Measurements from ENCODE around the gene KRT85.
"Not testable (repeated sequence)": the region's sequence is repeated elsewhere in the genome, so short reads cannot be mapped to it uniquely, and the experiment has no call there.

Gene KRT85

DNA sequence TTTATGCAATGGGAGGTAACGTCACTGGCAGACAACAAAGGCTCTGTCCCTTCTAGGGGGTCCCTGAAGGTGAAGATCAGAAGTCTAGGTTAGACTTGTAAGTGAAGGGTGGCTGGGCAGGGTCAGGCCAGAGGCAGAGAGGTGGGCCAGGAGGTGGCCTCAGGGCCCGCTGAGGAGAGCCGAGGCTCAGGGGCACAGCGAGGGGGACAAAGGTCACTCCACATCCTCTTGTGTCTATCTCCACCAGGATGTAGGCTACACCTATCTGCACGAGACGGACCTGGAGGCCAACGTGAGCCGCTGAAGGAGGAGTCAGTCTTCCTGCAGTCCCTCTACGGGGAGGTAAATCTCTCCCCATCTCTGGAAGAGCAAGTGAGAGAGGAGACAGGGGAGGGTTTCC lies 20.3 kb downstream of the KRT85 start:
- DNase-seq = no peak

DNA sequence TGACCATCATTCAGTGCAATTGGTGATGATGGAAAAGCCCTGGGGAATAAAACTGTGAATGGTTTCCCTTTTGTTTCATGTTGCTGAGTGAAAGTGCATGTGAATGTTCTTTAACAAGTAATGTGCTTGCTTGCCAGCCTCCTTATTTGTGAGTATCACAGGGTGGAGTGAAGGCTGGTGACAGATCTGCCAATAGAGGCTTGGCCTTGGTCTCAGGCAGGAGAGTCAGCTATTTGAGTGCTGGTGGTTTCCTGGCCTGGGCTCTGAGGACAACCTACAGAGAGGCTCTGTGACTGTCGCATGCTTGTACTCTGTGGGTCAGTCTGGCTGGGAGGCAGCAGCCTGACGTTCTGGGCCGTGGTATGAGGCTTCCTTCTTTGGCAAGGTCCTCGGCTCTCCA lies 20.7 kb downstream of the KRT85 start:
- DNase-seq = no peak

DNA sequence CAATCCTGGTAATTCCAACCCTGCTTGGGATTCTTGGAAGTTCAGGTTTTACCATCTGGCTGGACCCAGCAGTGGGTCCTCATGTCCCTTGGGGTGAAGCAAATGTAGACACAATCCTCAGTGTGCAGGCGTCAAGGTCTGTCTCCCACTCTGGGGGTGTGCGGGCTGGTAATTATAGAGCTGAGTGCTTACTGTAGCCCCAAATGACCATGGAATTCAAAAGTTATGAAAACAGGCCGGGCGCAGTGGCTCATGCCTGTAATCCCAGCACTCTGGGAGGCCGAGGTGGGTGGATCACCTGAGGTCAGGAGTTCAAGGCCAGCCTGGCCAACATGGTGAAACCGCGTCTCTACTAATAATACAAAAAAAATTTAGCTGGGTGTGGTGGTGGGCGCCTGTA lies 22.2 kb downstream of the KRT85 start:
- not testable (repeated sequence) for DNase-seq

DNA sequence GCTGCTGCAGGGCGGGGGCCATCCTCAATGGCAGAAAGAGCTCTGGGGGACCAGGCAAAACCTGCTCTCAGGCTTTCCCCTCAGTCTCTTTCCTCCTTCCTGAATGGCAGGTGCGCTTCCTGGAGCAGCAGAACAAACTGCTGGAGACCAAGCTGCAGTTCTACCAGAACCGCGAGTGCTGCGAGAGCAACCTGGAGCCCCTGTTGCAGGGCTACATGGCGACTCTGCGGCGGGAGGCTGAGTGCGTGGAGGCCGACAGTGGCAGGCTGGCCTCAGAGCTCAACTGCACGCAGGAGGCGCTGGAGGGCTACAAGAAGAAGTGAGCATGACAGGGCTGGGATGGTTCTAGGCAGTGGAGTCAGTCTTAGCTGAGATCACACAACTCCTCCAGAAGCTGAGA lies 23.2 kb downstream of the KRT85 start:
- no peak for DNase-seq

DNA sequence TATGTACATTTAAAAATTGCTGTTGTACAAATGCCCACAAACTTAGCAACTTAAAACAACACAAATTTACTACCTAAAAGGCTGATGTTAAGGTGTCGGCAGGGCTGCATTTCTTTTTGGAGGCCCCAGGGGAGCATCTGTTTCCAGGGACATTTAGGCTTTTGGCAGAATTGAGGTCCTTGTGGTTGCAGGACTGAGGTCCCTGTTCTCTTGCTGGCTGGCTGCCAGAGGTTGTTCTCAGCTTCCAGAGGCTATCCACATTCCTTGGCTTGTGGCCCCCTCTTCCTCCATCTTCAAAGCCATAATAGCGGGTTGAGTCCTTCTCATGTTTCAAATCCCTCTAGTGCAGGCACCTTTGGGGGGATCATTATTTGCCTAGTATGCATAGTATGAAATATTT lies 23.7 kb downstream of the KRT85 start:
- DNase-seq = no peak

DNA sequence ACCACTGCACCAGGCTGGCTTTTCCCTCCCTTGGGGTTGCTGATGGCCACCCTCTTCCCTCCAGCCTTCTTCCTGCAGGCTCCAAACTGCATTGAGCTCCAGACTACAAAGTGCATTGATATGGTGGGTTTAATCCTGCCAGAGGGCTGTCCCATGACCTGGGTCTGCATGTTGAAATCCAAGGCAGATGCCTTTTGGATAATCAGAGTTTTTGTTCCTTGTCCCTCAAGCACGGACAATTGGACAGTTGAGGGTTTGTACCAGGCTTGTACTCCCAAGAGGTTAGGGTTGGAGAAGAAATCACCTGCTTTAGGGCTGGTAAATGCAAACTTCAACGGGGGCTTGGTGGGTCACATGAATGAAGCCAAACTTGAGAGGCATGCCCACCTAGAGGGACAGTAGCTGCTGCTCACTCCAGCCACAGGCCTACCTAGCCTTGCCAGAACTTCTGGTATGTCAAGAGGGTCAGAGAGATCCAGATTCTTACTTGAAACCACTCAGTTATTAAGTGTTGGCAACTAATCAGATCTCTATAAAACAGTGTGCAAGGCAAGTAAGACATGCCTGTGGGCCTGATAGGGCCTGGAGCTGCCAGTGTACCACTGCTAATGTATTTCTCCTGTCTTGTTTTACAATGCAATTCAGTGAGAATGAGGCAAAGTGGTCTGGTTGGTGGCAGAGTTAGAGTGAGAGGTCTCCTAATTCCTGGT lies 24.3 kb downstream of the KRT85 start:
- no peak for DNase-seq

DNA sequence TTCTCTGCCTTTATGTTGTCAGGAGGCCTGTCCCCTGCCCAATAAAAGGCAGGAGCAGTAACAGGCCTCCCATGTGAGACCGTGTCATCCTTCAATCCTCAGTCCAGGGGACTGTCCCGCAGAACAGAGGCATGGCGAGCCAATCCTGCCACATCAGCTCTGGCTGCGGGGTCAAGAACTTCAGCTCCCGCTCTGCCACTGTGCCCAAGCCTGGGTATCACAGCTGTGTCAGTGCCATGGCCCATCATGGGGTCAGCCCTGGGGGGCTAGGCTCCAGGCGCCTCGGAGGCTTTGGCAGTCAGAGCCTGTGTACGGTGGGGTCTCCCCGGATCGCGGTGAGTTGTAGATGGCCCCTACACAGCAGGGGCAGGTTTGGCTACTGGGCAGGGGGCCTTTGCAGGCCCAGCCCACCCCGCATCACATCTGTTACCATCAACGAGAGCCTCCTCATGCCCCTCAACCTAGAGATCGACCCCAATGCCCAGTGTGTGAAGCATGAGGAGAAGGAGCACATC lies 26.2 kb downstream of the KRT85 start:
- DNase-seq = no peak

DNA sequence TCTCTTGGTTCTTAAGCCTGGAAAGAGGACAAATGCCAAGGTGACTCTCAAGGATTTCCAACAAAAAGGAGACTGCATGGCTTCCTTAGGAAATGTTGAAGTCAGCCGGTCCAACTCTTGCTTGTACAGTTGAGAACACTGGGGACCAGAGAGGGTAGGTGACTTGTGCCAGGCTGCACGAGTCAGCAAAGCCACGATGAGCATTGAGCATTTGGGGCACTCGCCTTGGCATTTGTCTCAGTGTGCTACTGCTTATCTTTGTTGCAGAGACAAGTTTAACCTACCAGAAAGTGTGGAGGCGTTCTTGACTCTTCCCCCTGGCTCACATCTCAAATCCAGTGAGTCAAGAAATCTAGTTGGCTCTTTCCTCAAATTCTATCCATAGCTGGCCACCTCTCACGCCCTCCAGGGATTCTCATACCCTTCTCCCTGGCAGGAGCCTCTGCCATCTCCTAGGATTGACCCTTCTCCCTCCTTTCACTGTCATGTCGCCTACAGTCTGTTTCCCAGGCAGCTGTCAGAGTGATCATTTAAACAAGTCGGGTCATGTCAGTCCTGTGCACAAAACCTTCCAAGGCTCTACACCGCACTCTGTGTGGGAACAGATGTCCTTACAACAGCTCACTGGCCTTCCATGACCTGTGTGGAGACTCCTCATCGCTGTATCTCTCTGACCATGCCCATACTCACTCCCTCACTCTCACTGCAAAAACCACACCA lies 28.9 kb downstream of the KRT85 start:
- DNase-seq = no peak

DNA sequence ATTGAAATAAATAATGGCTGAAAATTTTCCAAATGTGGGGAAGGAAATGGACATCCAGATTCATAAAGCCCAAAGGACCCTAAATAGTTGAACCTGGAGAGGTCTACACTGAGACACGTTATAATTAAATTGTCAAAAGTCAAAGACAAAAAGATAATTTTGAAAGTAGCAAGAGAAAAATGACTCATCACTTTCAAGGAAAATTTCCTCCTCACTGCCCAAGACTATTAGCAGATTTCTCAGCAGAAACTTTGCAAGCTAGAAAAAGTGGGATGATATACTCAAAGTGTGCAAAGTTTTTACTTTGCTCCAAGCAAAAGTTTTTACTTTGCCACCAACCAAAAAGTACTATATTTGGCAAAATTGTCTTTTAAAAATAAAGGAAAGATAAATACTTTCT lies 30.2 kb downstream of the KRT85 start:
- no peak for DNase-seq

DNA sequence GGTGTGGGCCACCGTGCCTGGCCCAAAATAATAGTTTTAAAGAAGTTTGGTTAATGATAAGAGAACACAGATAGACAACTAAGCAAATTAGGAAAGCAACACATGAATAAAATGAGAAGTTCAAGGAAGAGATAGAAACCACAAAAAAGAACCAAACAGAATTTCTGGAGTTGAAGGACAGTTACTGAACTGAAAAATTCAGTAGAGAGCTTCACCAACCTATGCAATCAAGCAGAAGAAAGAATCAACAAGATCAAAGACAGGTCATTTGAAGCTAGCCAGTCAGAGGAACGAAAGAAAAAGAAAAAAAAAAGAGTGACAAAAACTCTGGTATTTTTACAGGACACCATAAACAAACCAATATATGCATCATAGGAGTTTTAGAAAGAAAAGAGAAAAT lies 30.6 kb downstream of the KRT85 start:
- no peak for DNase-seq

DNA sequence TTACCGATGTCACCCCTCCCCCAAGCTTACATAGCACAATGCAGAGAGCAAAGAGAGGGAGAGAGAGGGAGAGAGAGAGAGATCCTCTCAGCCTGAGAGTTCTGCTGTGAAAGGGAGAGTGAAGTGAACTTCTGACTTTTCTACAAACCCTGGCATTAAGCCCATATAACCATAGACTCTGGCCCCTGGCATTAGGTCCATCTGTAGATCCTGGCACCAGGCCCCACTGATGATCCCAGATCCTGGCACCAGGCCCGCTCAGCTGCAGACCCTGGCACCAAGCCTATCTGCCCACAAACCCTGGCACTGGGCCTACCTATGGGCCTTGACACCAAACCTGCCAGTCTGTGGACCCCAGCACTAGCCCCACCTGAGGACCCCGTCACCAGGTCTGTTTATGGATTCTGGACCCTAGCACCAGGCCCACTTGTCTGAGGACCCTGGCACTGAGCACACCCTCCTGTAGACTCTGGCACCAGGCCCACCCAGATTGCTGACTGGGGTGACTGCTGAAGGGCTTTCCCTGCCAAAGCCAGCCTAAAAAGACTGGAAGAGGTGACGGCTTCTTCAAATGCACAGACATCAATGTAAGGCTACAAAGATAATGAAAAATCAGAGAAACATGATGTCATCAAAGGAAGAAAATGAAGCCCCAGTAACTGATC lies 31.6 kb downstream of the KRT85 start:
- DNase-seq = no peak

DNA sequence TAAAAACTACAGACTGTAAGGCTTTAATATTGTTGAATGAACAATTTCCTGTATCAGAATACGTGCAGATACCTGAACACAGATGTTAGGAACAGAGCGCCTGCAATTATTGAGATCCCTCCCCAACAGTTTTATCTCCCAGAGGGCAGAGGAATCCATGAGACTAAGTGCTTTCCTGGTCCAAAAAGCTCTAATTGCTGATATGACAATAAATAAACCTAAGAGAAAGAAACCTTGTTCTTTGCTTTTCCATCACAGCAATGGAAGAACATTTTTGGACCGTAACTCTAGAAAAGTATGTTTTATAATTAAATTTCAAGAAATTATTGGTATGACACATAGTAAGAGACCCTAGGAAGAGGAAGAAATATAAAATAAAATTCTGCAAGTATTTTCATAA lies 33.1 kb downstream of the KRT85 start:
- DNase-seq = no peak

DNA sequence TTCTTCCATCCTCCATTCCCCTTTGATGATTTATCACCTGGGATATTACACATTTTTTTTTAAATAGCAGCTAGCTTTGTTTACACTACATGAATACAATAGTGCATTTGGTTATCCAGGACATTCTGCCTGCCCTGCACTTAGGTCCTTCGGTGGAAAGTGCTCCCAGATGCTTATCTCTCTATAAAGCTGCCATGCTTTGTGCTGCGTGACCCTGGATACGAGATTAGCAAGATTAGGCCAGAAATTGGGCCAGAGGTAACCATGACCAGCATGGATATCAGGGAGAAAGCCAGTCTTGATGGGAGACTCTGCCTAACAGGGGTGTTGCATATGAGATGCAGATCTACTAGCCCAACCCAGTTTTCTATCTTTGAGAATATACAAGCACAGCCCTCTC lies 34.0 kb downstream of the KRT85 start:
- DNase-seq = no peak

DNA sequence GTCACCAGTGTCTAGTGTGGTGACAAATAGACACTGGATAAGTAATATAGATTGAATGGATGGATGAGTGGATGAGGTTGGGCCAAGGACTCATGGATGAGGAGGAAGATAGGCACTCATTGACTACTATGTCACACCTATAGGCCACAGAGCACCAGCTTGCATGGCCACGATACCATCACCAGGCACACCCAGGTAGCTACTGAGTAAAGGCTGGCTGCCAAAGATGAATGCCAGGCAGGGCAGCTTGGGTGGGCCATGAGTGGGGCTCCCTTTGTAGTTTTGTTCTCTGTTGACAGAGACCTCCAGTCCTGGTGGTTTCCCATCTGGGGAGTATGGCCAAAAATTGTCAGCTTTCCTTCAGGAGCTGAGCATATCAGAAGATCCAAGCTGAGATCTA lies 34.9 kb downstream of the KRT85 start:
- DNase-seq = no peak

DNA sequence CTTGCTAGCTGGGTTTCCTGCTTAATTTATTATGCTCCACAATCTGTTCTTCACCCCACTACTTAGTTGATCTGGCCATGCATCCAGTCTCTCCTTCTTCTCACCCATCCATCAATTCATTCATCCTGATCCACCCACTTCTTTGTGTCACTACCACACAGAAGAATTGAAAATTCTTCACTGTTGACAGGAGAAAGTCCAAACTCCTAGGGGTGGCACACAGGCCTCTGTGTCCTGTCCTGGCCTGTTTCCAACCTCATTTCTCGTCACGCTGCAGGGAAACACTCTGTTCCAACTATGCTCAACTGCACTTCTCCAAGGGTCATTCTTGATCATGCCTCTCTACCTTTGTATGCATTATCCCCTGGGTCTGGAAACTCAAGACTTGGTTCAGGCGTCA lies 35.4 kb downstream of the KRT85 start:
- DNase-seq = no peak

DNA sequence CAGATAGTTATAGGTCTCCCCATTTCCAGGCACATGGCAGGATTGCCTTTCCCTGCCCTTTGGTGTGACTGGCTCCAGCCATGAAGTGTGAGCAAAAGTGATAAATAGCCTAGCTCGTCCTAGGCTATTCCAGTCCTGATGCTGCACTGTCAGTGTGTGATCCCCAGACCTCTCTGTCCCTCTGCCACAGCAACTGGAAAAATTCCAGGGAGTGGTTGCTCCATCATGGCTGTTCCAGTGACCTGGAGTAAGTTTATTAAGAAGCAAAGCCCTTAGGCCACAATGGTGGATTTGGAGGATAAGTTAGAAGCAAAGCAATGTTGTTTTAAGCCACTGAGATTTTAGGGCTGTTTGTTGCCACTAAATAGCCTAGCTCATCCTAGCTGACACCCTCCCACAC lies 36.2 kb downstream of the KRT85 start:
- DNase-seq = no peak

DNA sequence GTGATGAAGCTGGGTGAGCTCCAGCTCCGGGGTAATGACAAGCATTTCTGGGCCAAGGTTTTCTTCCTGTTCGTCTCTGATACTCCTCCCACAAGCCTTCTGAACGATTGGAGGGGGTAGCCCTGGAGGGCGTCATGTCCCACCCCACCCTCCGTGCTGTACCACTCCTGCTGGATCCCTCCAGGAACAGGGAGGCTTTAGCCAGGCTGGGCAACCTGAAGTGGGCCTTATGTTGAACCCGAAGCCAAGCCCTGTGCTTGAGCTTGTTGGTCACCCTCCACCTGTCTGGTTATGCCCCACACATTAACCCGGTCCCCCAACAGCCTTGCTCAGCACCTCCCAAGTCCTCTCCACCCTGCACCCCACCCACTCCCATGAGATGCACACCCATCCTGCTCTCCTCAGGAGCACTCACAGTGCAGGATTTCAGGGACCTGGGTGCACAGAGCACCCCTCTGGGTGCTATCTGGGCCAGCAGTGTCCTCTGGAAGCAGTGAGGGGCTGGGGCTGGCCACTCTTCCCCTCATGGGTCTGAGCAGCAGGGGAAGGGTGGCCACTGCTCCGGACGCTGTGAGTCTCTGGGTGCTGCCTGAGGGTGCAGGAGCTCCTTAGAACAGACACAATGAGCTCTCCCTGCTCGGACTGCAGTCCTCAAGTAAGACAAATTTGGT lies 39.3 kb downstream of the KRT85 start:
- DNase-seq = no peak

DNA sequence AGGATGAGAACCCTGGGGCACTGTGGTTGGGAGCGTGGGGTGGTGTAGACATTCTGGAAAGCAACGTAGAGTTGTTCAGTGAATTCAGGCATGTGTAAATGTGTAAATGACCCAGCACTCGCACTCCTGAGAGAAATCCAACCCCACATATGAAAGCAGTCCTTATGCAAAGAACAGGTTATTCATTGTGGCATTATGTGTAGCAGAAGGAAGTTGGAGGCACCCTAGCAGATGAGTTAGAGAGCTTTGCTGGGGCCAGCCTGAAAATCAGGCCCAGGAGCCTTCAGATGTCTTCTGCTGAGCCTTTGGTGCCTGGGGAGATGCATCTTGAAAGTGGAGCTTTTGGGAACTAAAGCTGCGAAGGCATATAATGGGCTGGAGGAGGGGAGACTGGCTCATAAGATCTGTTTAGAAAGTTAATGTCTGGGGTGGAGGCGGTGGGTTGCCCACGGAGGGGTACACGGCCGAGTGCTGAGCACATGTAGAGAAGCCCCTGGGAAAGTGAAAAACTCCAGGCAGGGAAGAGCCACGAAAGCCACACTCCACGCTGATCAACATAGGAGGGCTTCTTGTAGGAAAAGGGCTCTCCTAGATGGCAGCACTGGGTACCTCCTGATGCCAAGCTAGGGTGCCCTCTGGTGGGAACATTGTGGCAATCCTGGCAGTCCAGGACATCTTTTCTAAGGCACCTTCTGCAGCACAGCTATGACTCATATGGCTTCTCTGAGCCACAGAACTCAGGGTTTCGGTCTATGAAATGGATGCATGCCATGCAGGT lies 40.0 kb downstream of the KRT85 start:
- peak; percentile 52 to 73 (median 66) for DNase-seq

DNA sequence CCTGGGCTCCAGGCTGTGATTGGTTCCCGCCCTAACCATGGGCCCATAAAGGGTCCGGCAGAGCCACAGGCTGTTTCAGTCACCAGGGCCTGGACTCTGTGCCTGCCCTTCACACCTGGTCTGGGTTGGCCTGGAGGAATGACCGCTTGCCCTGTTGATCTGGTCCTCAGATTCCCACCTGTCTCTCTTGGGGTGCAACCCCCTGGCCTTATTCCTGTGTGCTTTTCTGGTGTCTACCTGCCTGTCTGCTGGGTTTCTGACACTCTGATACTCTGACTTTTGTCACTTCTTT lies 43.2 kb downstream of the KRT85 start:
- no peak for DNase-seq

DNA sequence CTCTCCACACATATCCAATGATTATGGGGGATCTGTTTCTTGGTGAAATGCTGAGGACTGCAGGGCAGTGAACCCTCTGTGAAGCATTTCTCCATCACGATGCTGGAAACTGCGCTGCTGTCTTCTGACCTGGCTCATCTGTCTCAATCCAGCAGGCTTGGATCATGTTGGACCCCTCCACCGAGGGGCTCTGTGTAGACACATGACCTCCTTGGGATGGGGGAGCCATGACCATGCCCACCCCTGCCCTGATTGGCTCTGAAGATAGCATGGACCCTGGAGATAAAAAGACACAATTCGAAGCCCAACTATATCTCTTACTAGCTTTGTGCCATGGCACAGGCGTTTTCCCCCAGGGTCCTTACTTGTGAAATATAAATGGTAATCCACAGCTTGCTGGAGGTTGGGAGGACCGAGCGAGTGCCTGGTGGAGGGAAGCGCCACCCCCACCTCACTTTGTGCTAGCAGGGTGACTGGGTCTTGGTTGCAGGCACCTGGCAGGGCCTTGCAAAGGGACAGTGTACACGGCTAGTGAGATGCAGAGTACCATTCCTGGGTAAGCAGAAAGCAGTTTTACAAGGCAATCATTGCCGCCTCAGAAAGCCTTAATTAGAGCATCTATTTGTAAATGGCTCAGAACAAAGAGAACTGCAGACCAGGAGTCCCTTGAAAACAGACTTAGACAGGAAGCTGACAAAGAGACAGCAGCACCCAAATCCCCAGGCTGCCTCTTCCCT lies 43.7 kb downstream of the KRT85 start:
- DNase-seq = no peak

DNA sequence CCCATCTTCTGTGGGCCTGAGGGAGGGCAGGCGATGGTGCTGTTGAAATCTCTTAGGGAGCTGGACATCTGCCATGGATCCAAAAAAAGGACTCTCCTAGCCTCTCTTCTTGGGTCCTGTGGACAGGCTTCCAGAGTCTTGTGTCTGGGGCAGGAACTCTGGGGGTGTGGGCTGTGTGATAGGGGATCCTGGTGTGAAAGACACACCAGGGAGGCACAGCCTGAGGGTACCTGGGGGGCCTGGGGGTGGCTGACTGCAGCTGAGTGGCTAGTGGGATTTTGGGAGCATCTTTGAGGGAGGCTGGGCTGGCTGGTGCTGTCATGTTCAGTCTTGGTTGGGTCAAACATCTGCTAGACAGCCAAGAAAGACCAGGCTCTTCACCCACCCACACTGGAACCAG lies 44.3 kb downstream of the KRT85 start:
- DNase-seq = no peak

DNA sequence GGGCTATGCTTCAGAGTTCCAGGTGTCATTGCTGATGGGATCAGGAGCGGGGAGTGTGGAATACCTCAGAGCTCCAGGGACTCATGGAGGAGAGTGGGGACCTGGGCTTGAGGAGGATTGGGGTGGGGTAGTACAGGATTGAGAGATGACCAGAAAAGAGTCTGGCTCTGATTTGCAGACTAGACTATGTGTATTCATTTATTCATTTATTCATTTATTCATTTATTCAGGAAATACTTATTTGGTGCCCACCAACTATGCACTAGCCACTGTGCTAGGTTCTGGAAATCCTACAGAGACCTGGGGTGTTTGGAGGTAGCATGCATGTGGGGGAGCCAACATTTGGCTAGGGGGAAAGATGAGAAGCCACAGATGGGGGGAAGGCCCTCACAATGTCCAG lies 45.2 kb downstream of the KRT85 start:
- DNase-seq = no peak
